NCI-H510A treated with DMSO at 0.1 percent for 48 hours (cell line): Measurements from ENCODE around the gene XRCC1.
"Not testable (repeated sequence)": the region's sequence is repeated elsewhere in the genome, so short reads cannot be mapped to it uniquely, and the experiment has no call there.

Experiments
- DNase-seq: peaks from one replicate; lab custom pipeline; 2025; lab: John Stamatoyannopoulos, UW

XRCC1 gene

DNA sequence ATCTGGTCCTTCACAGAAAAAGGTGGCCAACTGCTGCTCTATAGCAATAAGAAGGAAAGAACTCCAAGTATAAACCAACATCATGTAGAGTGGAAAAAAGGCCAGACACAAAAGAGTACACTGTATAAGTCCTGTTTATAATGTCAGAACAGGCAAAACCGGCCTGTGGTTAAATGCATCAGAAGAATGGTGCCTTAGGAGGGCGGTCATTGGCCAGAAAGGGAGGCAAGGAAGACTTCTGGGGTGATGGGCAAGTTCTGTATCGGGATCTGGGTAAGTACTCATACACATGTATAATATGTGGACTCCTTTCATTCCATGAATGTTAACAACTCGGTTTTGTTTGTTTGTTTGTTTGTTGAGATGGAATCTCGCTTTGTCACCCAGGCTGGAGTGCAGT, 52.4 kb downstream of the XRCC1 start:
- DNase-seq: no peak

DNA sequence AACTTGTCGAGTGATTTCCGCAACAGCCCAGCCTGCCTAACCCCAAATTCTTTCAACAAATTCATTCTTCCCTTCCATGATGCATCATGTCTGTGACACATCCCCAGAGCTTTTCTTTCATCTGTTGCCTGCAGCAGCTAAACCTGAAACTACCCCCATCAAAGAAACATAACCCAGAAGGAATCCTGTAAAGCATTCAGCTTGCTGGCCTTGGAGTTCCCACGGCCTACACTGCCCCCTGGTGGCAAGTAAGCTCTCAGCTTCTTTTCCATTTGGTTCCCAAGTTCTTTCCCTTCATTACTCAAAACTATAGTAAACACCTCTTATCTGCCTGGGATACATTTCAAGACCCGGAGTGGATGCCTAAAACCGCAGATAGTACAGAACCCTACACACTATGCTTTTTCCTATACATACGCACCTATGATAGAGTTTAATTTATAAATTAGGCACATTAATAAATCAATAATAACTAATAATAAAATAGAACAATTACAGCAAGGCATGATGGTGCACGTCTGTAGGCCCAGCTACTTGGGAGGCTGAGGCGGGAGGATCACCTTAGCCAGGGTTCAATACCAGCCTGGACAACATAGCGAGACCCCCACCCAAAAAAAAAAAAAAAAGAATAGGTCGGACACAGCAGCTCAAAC, 55.8 kb downstream of the XRCC1 start:
- DNase-seq: peak; percentile 83

DNA sequence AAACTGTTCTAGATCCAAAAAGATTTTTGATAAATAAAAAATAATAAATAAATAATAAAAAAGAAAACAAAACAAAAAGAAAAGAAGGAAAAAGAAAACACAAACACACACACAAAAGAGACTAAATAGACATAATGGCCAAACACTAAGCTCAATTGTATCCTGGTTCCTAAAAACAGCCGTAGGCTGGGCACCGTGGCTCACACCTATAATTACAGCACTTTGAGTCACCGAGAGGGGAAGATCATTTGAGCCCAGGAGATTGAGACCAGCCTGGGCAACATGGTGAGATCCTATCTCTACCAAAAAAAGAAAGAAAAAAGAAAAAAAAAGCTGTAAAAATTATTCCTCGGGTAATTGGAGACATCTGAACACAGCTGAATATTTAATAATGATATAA, 57.3 kb downstream of the XRCC1 start:
- DNase-seq: no peak

DNA sequence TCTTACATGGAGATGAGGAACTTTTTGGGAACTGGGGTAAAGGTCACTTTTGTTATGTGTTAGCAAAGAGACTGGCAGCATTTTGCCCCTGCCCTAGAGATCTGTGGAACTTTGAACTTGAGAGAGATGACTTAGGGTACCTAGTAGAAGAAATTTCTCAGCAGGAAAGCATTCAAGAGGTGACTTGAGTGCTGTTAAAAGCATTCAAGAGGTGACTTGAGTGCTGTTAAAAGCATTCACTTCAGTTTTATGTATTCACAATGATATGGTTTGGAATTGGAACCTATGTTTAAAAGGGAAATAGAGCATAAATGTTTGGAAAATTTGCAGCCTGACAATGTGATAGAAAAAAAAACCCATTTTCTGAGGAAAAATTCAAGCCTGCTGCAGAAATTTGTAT, 62.9 kb downstream of the XRCC1 start:
- DNase-seq: not testable (repeated sequence)

DNA sequence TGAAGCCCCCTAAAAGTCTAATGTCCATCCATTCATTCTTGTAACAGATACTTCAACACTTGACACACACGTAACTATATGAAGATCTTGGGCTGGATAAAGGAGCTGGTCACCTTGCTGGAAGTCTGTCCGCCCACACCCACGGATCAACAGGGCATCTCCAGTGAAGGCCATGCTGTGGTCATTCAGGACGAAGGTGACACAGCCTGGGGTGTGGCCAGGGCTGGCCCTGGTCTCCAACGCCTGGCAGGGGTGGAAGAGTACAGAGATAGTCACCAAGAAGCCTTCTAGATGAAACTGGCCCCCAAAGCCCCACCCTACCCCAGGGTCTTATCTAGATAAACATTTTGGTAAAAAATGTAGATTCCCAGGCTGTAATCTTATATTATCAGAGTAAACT, 64.0 kb downstream of the XRCC1 start:
- no peak for DNase-seq

DNA sequence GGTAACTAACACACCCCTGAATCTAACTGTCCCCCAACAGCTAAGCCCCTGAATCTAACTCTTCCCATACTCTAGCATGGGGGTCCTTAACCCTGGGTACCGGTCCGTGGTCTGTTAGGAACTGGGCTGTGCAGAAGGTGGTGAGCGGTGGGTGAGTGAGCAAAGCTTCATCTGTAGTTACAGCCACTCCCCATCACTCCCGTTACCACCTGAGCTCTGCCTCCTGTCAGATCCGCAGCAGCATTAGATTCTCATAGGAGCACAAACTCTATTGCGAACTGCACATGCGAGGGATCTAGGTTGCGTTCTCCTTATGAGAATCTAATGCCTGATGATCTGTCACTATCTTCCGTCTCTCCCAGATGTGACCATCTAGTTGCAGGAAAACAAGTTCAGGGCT, 64.6 kb downstream of the XRCC1 start:
- DNase-seq: no peak

DNA sequence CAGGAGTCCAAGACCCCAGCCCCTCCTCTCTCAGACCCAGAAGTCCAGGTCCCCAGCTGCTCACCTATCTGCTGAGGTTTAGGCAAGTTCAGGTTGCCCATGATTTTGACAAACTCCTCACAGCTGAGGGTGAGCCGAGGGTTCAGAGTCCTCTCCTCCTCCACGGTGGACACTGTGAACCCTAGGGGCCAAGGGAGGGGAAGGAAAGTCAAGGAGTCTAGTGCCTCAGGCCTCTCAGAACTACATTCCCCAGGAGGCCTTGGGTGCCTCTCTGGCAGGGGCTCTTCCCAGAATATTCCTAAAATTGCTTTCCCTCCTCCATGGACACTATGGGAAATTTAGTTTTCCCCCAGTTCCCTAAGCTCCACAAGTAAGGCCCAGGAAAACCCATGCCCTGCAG, 67.4 kb downstream of the XRCC1 start:
- no peak for DNase-seq

DNA sequence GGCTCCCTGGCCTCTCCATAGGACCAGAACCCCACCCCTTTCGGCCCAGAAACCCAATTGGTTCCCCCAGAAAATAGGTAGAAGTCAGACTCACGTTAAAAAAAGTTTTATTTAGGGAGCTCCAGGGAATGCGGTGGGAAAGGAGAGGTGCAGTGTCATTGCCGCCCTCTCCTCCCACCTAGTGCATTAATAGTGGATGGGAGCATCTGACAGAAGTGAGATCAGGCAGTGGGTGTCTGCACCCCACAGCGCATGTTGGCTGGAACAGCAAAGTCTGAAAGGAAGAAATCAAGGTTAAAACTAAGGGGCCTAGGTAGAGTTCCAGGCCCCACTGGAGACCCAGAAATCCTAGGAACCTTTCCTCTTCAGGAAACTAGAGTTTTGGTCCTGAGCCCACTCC, 68.7 kb downstream of the XRCC1 start:
- DNase-seq: no peak

DNA sequence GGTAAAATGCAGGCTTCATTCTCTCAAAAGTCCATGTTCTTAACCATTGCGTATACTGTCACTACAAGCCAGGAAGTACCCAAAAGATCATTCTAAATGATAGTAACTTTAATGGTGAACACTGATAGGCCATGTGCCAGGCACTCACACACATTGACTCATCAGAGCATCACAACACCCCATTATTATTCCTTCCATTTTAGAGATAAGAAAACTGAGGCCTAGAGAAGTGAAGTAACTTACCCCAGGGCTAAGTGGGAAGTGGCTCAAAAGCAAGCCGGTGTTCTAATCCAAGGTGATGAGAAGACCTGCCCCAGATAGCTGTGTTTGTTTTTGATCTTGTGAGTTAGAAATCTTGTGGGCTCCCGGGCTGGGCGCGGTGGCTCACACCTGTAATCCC, 69.4 kb downstream of the XRCC1 start:
- no peak for DNase-seq

DNA sequence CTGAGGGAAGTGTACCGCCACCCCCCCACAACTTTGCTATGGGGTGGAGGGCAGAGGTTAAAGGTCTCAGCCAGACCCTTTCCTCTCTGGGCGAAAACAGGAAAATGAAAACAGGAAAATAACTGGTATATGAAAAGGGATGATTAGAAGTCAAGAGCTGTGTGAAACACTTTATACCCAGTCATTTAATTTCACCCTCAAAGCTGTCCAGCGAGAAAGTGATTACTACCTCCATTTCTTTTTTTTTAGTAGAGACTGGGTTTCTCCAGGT, 70.2 kb downstream of the XRCC1 start:
- no peak for DNase-seq

DNA sequence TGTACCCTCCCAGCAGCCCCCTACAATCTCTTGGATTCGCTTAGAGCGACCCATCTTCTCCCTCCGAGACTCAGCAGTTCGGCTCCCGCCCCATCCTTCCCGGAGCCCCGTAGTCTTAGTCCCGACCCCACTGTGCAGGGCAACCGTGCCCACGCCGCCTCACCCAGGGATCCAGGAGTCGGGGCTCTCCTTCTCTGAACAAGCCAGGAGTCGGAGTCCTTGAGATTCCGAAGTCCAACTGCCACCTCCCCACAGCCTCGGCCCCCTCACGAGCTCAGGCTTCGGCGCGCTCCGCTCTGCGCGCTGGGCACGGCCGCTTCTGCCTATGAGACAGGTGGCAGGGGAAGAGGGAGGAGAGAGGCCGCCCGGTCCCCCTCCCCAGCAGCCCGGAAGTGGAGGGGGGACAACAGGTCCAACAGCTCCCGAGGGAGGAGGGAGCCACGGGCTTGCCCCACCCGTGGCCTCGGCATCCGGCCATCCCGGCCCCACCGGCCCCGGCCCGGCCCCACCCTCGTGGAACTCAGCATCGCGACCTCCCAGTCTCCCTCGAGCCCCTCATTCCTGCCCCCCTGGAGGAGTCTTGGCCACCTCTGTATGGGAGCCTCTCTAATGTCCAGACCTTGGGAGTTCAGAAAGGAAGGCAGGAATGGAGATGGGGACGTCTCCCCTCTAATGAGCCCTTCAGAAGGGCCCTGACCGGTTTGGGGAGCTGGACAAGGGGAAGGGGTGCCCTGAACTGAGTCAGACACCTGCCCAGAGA, 70.7 kb downstream of the XRCC1 start, which contains the start of gene PHLDB3:
Gene PHLDB3, minus strand, starts transcription at position 321 of the 760 bp plus-strand sequence. CDS start 628 bp downstream, outside the sequence.
- DNase-seq: peak; percentile 27

DNA sequence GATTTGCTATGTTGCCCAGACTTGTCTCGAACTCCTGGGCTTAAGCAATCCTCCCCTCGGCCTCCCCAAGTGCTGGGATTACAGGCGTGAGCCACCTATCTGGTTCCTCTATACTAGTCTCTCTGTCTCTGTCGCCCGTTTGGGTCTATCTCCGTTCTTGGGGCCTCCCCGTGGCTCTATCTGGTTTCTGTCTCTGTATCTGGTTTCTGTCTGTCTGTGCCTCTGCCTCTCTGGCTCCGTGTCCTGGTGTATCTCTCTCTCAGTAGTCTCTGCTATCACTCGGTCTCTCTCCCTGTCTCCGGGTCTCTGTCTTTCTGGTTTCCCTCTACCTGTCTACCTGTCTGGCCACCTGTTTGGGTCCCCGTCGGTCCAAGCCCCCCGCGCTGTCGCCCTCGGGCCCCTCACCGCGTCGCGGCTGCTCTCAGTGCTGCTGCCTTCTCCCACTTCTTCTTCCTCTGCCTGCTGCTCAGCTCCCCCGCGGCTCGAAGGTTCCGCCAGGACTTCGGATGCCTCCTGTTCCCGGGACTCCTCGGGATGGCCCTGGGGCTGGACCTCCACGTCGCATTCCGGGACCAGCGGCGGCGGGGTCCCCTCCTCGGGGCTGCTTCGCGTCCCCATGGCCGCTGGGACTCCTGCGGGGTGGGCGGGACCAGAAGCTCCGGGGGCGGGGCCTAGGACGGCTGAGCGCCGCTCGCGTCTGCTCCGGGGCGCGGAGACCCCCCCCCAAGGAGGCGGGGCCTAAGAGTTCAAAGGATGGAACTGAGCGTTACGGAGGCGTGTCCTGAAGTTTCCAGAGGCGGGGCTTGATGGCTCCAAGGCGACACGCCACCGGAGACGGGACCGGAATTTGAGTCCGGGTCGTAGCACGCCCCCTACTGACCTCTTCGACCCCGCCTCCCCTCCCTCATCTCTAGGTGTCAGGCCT, 71.6 kb downstream of the XRCC1 start:
- peak; percentile 86 for DNase-seq

DNA sequence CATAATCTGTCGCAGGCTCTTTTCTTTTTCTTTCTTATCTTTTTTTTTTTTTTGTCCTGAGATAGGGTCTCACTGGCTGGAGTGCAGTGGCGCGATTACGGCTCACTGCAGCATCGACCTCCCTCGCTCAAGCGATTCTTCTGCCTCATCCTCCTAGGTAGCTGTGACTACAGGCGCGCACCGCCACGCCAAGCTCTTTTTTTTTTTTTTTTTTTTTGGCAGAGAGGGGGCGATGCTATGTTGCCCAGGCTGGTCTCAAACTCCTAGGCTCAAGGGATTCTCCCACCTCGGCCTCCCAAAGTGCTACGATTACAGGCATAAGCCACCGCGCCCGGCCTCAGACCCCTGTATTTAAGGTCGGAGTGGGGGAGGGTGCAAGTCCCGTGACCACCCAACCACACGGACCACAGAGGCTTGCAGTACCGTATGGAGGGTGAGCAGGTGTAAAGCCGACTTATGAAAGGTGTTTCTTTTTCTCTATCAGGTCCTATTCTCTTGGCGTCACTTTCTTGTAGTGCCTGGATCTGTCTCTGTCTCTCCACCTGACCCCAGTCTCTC, 72.8 kb downstream of the XRCC1 start:
- DNase-seq: no peak

DNA sequence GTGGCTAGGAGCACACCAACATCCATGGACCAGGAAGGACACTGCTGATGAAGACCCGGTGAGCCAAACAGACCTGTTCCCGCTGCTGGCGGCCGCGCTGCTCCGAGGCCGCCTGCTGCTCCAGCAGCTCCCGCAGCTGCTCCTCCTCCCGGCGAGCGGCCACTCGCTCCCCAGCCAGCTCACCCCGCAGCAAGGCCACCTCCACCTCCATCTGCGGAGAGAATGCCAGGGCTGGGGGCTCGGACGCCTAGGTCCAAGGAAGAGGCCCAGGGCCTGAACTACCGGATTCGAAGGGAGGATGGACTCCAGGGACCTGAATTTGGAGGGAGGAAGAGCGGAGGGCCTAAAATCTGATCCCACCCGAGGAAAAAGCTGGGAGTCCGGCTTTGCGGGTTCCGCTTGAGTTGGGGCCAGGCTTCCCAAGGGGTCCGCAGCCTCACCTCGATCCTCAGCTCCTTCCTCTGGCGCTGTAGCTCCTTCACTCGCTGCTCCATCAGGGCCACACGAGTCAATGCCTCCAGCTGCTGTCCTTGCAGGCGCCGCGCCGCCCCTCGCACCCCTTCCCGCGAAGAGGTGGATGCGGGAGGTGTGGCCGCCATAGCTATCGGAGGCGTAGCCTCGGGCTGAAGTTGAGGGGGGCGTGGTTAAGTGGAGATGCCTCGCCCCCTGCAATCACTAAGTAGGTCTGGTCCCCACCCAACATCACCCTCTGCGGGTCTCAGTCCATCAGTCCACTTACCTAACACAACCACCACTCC, 73.5 kb downstream of the XRCC1 start:
- DNase-seq: no peak

DNA sequence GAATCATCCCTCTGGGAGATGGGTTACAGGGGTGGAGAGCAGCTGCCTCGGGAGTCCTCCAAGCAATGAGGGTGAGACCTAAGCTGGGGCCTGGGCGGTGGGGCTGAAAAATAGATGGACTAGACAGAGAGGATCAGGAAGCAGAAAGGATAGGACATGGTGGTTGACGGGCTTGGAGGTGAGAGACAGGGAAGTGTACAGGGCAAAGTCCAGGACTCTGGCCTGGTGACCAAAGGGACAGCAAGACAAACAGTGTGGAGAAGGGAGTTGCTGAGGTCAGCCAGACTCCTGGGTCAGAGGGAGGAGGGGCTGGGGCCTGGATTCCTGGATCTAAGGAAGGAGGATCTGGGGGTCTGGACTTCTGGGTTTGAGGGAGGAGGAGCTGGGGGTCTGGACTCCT, 76.3 kb downstream of the XRCC1 start:
- no peak for DNase-seq

DNA sequence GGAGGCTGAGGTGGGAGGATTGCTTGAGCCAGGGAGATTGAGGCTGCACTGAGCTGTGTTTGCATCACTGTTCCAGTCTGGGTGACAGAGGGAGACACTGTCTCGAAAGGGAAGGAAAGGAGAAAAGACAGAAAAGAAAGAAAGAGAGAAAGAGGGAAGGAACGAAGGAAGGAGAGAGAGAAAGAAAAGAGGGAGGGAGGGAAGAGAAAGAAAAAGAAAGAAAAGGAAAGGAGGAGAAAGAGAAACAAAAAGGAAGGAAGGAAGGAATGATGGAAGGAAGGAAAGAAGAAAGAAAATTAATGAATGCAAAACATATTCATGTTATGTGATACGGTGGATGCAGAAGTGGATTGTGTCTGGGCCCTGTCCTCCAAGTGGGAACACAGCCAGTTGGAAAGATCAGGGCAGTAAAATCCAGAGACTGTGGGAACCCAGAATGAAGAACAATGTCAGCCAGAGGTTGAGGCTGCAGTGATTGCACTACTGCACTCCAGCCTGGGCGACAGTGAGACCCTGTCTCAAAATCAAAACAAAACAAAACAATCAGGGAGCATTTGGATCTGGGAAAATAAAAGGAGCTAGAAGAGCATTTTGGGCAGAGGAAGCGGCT, 77.0 kb downstream of the XRCC1 start:
- no peak for DNase-seq

DNA sequence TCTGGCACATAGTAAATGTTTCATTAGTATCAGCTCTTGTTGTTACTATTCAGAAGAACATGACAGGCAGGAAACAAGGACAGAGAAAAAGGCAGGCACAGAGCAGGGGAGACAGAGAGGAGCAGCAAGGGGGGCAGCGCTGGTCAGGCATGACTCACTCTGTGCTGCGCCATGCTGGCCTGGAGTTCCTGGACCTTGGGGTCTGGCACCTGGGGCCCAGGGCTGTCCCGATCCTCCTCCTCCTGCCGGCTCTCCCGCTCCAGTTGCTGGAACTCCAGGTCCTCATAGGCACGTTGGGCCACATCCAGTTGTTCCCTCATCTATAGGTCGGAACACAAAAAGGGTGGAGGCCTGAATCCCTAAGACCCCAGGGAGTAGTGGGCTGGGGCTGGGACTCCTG, 78.4 kb downstream of the XRCC1 start:
- DNase-seq: no peak

DNA sequence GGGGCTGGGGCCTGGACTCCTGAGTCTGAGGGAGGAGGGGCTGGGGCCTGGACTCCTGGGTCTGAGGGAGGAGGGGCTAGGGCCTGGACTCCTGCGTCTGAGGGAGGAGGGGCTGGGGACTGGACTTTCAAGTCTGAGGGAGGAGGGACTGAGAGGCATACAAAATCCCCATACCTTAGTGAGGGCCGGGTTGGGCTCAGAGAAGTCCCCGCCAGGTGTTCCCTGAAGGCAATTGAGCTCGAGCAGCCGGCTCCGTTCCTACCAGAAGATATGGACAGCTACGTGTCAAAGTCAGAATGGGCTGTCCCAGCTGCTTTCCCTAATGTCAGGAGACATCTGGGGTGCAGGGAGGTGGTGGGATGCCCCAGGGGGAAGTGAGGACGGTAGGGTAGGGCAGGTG, 80.2 kb downstream of the XRCC1 start:
- no peak for DNase-seq
